RWPE2 (cell line): ENCODE measurements around the gene TNNT2.

Experiments
- ATAC-seq: fragments of 200-7000 bp; cut with Tn5 transposase; 3 replicates; pipeline ENCODE4 v1.9.1; 2021; ENCODE audit warnings: low read depth
- DNase-seq: peaks from one replicate; pipeline ENCODE4 v3.0.0-alpha.2; 2020; ENCODE audit warnings: low spot score
- H3K27ac ChIP-seq: fragments of 450-650 bp; 2 replicates; pipeline ENCODE4 v1.5.1; 2017; ENCODE audit warnings: mild to moderate bottlenecking; ENCODE audit not compliant: poor library complexity, severe bottlenecking
- H3K27me3 ChIP-seq: fragments of 250-450 bp; sonication (Bioruptor Pico); 2 replicates; pipeline ENCODE4 v1.5.1; 2021; ENCODE audit warnings: mild to moderate bottlenecking, moderate library complexity; ENCODE audit not compliant: insufficient read depth, poor library complexity, severe bottlenecking
- H3K36me3 ChIP-seq: fragments of 250-450 bp; sonication (Bioruptor Pico); 2 replicates; pipeline ENCODE4 v1.5.1; 2020; ENCODE audit warnings: low read depth, mild to moderate bottlenecking, moderate library complexity
- H3K4me1 ChIP-seq: fragments of 250-450 bp; sonication (Bioruptor Pico); 2 replicates; pipeline ENCODE4 v1.5.1; 2021; ENCODE audit warnings: mild to moderate bottlenecking, moderate library complexity; ENCODE audit not compliant: insufficient read depth, poor library complexity, severe bottlenecking
- H3K4me3 ChIP-seq: fragments of 250-450 bp; sonication (Bioruptor Pico); 2 replicates; pipeline ENCODE4 v1.5.1; 2021; ENCODE audit warnings: mild to moderate bottlenecking, moderate library complexity; ENCODE audit not compliant: severe bottlenecking
- H3K9me3 ChIP-seq: fragments of 250-450 bp; sonication (Bioruptor Pico); 2 replicates; pipeline ENCODE4 v1.5.1; 2021; ENCODE audit warnings: mild to moderate bottlenecking, moderate library complexity; ENCODE audit not compliant: severe bottlenecking
- TF ChIP-seq, protein P1 (sequence below): fragments of 450-650 bp; IDR thresholded peaks from one replicate; pipeline ENCODE4 v1.5.1; 2017; ENCODE audit warnings: mild to moderate bottlenecking, moderate library complexity; ENCODE audit not compliant: poor library complexity, severe bottlenecking

The TNNT2 gene

DNA sequence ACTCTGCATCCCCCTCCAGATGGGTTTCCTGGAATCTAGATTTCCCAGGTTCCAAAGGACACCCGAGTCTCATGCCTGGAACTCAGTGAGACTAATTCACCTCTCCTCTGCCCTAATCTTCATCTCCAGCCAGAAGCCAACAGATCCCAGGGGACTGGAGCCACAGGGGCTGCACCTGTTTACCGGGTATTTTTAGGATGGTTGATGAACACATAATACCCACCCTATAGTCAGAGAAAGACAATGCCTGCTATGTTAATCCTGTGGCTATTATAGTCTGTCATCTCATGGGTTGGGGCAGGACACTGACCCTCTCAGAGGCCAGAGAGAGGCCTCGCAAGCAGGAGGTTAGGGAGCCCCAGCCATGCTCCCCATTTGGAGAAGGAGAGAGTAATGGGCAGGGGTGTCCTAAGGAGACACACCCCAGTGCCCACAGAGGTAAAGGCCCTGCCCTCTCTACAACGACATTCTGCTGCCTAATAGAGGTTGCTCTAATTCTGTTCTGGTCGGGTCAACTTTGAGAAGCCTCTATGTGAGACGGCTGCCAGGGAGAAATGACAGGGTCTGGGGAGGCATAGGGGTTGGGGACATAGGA lies 45.1 kb upstream of the TNNT2 start:
- DNase-seq: no peak
- TF ChIP-seq, protein P1, sequence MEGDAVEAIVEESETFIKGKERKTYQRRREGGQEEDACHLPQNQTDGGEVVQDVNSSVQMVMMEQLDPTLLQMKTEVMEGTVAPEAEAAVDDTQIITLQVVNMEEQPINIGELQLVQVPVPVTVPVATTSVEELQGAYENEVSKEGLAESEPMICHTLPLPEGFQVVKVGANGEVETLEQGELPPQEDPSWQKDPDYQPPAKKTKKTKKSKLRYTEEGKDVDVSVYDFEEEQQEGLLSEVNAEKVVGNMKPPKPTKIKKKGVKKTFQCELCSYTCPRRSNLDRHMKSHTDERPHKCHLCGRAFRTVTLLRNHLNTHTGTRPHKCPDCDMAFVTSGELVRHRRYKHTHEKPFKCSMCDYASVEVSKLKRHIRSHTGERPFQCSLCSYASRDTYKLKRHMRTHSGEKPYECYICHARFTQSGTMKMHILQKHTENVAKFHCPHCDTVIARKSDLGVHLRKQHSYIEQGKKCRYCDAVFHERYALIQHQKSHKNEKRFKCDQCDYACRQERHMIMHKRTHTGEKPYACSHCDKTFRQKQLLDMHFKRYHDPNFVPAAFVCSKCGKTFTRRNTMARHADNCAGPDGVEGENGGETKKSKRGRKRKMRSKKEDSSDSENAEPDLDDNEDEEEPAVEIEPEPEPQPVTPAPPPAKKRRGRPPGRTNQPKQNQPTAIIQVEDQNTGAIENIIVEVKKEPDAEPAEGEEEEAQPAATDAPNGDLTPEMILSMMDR: no peak

DNA sequence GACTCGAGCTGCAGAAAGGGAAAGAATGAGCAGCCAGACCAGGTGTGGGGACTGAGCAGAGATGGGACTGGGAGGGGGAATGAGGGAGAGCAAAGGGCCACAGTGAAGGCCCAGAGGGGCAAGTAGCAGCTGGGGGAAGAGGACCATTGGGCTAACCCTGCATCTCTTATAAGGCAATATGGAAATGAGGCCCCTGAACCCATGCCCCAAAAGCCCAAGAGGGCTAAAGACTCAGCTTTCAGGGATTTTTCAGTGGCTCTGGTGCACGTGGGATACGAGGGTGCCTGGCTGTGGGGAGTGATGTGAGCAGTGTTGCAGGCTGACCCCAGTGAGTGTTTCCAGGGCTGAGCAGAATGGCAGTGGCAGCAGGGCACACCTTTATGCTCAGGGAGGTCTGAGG lies 44.5 kb upstream of the TNNT2 start:
- no peak; the same call in 2 of the 3 replicates for ATAC-seq
- Histone ChIP-seq H3K36me3 (no peaks in the 10 kb centered on the region), H3K27me3 (no peaks in the 10 kb centered on the region)

More for the DNA sequence above, 45.1 kb upstream of the TNNT2 start:
- no peaks in the 10 kb centered on the region for H3K4me1 ChIP-seq
- no peaks in the 10 kb centered on the region for H3K9me3 ChIP-seq
- H3K27ac ChIP-seq: no peak overlapping the region
- H3K36me3 ChIP-seq: no peaks in the 10 kb centered on the region
- ATAC-seq: no peak
- no peak overlapping the region for H3K4me3 ChIP-seq
- H3K27me3 ChIP-seq: no peaks in the 10 kb centered on the region

DNA sequence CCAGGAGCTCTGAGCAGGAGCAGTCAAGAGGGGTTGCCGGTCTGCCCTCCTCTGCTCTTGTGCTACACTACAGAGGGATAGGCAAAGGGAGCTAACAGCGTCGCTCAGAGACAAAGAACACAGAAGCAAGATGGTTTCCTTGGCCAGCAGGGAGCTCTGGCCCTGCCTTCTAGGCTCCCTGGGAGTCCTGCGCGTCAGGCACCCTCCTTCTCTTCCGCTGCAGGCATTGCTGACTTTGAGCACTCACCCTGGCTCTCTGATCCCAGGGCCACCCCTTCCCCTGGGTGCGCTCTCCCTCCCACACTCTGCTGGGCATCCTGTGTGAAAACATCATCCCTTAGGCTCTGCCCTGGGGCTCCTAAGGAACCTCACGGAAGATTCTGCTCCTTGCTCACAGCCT lies 43.6 kb upstream of the TNNT2 start:
- TF ChIP-seq, protein P1: no peak
- Histone ChIP-seq H3K4me1 (no peaks in the 10 kb centered on the region), H3K27ac (no peak overlapping the region), H3K4me3 (no peak overlapping the region), H3K36me3 (no peaks in the 10 kb centered on the region), H3K9me3 (no peaks in the 10 kb centered on the region), H3K27me3 (no peaks in the 10 kb centered on the region)
- no peak for DNase-seq
- no peak for ATAC-seq

More for the DNA sequence above, 44.5 kb upstream of the TNNT2 start:
- no peaks in the 10 kb centered on the region for H3K9me3 ChIP-seq
- TF ChIP-seq, protein P1: no peak
- no peaks in the 10 kb centered on the region for H3K4me1 ChIP-seq
- H3K4me3 ChIP-seq: no peak overlapping the region
- H3K27ac ChIP-seq: no peak overlapping the region
- no peak for DNase-seq

DNA sequence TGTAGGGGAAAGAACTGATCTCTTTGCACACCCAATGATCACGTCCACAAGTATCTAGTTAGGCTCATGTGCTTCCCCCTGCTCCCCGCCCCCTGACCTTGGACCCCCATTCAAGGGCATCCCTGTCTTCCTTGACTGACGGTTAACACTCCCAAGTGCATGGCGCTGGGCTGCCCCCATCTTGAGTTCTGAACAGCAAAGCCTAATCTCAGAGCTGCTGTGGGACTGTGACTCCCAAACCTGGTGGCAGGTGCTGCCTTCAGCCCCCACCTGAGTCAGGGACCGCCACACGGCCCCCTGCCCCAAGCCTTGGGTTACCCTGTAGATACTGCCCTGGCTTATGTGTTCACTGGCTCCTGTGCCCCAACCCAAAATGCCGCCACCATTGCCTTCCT lies 43.1 kb upstream of the TNNT2 start:
- H3K27ac ChIP-seq: no peak overlapping the region
- no peak for DNase-seq
- no peaks in the 10 kb centered on the region for H3K27me3 ChIP-seq
- ATAC-seq: no peak
- H3K36me3 ChIP-seq: no peaks in the 10 kb centered on the region
- TF ChIP-seq, protein P1: no peak
- H3K4me3 ChIP-seq: no peak overlapping the region
- no peaks in the 10 kb centered on the region for H3K9me3 ChIP-seq
- H3K4me1 ChIP-seq: no peaks in the 10 kb centered on the region
